ENCODE measurements around the gene FLNC. TPM values are rescaled to one million over a fixed set of nuclear protein-coding genes. Genes with fewer than 3 reads are reported as not detected.

FLNC gene
- total RNA-seq, 1 donor from 2014 or later: 31.9 TPM

DNA sequence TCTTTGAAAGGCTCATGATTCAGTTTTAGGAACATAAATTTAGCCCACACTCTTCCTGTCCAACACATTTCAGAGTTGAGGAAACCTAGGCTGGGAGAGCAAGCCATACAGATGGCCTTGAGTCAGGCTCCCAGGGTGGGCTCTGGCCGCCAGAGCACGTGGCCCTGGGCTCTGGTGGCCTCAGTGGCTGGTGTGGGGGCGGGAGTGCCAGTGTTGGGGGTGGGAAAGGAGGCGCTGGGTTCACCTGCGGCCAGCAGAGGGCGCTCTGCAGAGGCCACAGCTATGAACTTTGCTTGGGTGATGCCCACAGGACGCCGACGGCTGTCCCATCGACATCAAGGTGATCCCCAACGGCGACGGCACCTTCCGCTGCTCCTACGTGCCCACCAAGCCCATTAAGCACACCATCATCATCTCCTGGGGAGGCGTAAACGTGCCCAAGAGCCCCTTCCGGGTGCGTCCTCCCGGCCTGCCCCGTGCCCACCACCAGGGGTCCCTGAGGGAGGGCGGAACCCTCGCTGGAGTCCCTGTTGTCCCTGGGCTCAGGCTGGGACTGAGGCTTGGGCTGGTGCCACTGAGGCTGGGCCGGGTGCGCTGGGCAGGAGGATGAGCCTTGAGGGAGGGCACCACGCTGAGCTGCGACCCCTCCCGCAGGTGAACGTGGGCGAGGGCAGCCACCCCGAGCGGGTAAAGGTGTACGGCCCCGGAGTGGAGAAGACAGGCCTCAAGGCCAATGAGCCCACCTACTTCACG, 11.9 kb downstream of the FLNC start:
- H3K4me1 ChIP-seq: no peaks in the 10 kb centered on the region
- H3K36me3 ChIP-seq: peaks cover 0 to 50% of the 10 kb centered on the region in 2 donors
- H3K9me3 ChIP-seq: no peaks in the 10 kb centered on the region
- intact Hi-C loops (cut with DNase I): no loop called here
- H3K27me3 ChIP-seq: no peaks in the 10 kb centered on the region
- no peak overlapping the region for H3K27ac ChIP-seq
- H3K4me3 ChIP-seq: no peak overlapping the region
- peak in 2 of 3 experiments; percentile 14 to 36 for TF ChIP-seq CTCF (IDR thresholded peaks at IDR 0.05)
- no peak for TF ChIP-seq POLR2A (IDR thresholded peaks at IDR 0.05)
- TF ChIP-seq POLR2AphosphoS5 (IDR thresholded peaks at IDR 0.05; ENCODE audit: insufficient read depth in 1 of 2, low read depth in 1 of 2): peak in 1 of 2 donors; percentile 14
- DNase-seq (ENCODE audit: extremely low spot score in 2 of 2): no peak

DNA sequence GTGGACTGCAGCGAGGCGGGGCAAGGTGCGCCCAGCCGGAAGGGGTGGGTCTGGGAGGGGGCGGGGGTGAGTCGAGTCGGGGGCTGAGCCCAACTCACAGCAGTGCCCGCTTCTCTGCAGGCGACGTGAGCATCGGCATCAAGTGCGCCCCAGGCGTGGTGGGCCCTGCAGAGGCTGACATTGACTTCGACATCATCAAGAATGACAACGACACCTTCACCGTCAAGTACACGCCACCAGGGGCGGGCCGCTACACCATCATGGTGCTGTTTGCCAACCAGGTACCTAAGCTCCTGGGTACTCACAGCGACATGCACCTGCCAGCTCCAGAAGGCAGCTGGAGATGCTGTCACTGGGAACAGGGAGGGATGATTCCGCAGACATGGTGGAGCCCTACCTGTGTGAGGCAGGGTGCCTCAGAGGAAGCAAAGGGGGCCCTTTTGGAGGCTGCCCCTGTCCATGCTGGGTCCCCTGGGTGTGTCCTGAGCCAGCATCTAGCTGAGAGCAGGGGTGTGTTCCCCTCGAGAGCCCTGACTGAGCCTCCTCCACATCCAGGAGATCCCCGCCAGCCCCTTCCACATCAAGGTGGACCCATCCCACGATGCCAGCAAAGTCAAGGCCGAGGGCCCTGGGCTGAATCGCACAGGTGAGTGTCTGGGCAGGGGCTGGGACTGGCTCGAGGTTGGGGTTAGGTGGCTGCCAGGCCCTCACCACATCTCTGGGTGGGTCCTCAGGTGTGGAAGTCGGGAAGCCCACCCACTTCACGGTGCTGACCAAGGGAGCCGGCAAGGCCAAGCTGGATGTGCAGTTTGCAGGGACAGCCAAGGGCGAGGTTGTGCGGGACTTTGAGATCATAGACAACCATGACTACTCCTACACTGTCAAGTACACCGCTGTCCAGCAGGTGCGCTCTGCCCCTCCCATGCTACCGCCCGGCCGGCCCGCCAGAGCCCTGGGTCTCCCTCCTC, 12.8 kb downstream of the FLNC start:
- TF ChIP-seq POLR2AphosphoS5 (IDR thresholded peaks at IDR 0.05; ENCODE audit: insufficient read depth in 1 of 2, low read depth in 1 of 2) (no peak), POLR2A (IDR thresholded peaks at IDR 0.05) (no peak), CTCF (IDR thresholded peaks at IDR 0.05) (no peak)
- Histone ChIP-seq H3K4me3 (no peak overlapping the region), H3K27ac (no peak overlapping the region), H3K27me3 (no peaks in the 10 kb centered on the region), H3K4me1 (no peaks in the 10 kb centered on the region), H3K36me3 (peaks cover 0 to 46% of the 10 kb centered on the region in 2 donors), H3K9me3 (no peaks in the 10 kb centered on the region)
- intact Hi-C loops (cut with DNase I): no loop called here
- DNase-seq (ENCODE audit: extremely low spot score in 2 of 2): no peak

- intact Hi-C loops (cut with DNase I): no loop called here
- H3K27me3 ChIP-seq: no peaks in the 10 kb centered on the region
- no peaks in the 10 kb centered on the region for H3K4me1 ChIP-seq
- H3K27ac ChIP-seq: no peak overlapping the region
- H3K36me3 ChIP-seq: peaks cover 0 to 42% of the 10 kb centered on the region in 2 donors
- no peaks in the 10 kb centered on the region for H3K9me3 ChIP-seq
- TF ChIP-seq CTCF (IDR thresholded peaks at IDR 0.05) (no peak), POLR2AphosphoS5 (IDR thresholded peaks at IDR 0.05; ENCODE audit: insufficient read depth in 1 of 2, low read depth in 1 of 2) (no peak), POLR2A (IDR thresholded peaks at IDR 0.05) (no peak)
- DNase-seq (ENCODE audit: extremely low spot score in 2 of 2): no peak
- no peak overlapping the region for H3K4me3 ChIP-seq
These were observed 13.9 kb downstream of the FLNC start for GRCh38 chr7:128843938-128844621.

GRCh38 chr7:128844777-128845311, 14.6 kb downstream of the FLNC start:
- TF ChIP-seq POLR2AphosphoS5 (IDR thresholded peaks at IDR 0.05; ENCODE audit: insufficient read depth in 1 of 2, low read depth in 1 of 2) (no peak), POLR2A (IDR thresholded peaks at IDR 0.05) (no peak), CTCF (IDR thresholded peaks at IDR 0.05) (no peak)
- intact Hi-C loops (cut with DNase I): no loop called here
- Histone ChIP-seq H3K27me3 (no peaks in the 10 kb centered on the region), H3K4me3 (no peak overlapping the region), H3K36me3 (peaks cover 0 to 39% of the 10 kb centered on the region in 2 donors), H3K4me1 (no peaks in the 10 kb centered on the region), H3K9me3 (no peaks in the 10 kb centered on the region), H3K27ac (no peak overlapping the region)
- DNase-seq (ENCODE audit: extremely low spot score in 2 of 2): no peak
